HG02571 (cell line): Measurements from ENCODE around the gene SUSD6.
"Not testable (repeated sequence)": the region's sequence is repeated elsewhere in the genome, so short reads cannot be mapped to it uniquely, and the experiment has no call there.

Experiments
- ATAC-seq: cut with Tn5 transposase; IDR thresholded peaks from one replicate; pipeline ENCODE4 v1.9.1; 2021; ENCODE audit warnings: mild to moderate bottlenecking, moderate library complexity; ENCODE audit not compliant: unreplicated experiment

SUSD6 gene

GRCh38 chr14:69647213-69647612, 35.8 kb downstream of the SUSD6 start:
- ATAC-seq: no peak

- ATAC-seq: not testable (repeated sequence)
These were observed 36.2 kb downstream of the SUSD6 start for GRCh38 chr14:69647642-69648041.

GRCh38 chr14:69648480-69649451, 37.4 kb downstream of the SUSD6 start:
- peak; percentile 51 for ATAC-seq

GRCh38 chr14:69650948-69651369, 39.6 kb downstream of the SUSD6 start:
- no peak for ATAC-seq

- ATAC-seq: no peak
These were observed 40.3 kb downstream of the SUSD6 start for GRCh38 chr14:69651664-69652063.

GRCh38 chr14:69652942-69653684, 41.7 kb downstream of the SUSD6 start:
- ATAC-seq: peak; percentile 43

- ATAC-seq: no peak
These were observed 42.7 kb downstream of the SUSD6 start for GRCh38 chr14:69654116-69654515.

GRCh38 chr14:69657950-69658355, 46.6 kb downstream of the SUSD6 start:
- ATAC-seq: no peak

- ATAC-seq: no peak
These were observed 47.4 kb downstream of the SUSD6 start for GRCh38 chr14:69658664-69659261.

GRCh38 chr14:69660344-69661193, 49.2 kb downstream of the SUSD6 start:
- no peak for ATAC-seq

- ATAC-seq: no peak
These were observed 49.8 kb downstream of the SUSD6 start for GRCh38 chr14:69661194-69661537.

GRCh38 chr14:69662636-69663299, 51.4 kb downstream of the SUSD6 start:
- ATAC-seq: no peak

- no peak for ATAC-seq
These were observed 51.9 kb downstream of the SUSD6 start for GRCh38 chr14:69663300-69663643.

- no peak for ATAC-seq
These were observed 52.9 kb downstream of the SUSD6 start for GRCh38 chr14:69664265-69664664.

GRCh38 chr14:69664865-69665526, 53.6 kb downstream of the SUSD6 start:
- no peak for ATAC-seq

GRCh38 chr14:69665631-69666030, 54.2 kb downstream of the SUSD6 start:
- ATAC-seq: no peak

GRCh38 chr14:69666112-69666511, 54.7 kb downstream of the SUSD6 start:
- no peak for ATAC-seq

GRCh38 chr14:69666690-69667211, 55.4 kb downstream of the SUSD6 start:
- ATAC-seq: no peak

- ATAC-seq: peak; percentile 25
These were observed 56.5 kb downstream of the SUSD6 start for GRCh38 chr14:69667938-69668335.
